ENCODE measurements around the gene DDX42. TPM values are rescaled to one million over a fixed set of nuclear protein-coding genes. Genes with fewer than 3 reads are reported as not detected.

DDX42 gene
- total and polyA plus RNA-seq, 2 of the 13 experiments (the other 11 are each of a cell fraction or from before 2014, with no cell fraction given) = 87.2 to 92.9 TPM

- TF ChIP-seq ZNF276 (CRISPR knock-in tag; IDR thresholded peaks at IDR 0.05; ENCODE audit: low read depth) = no peak
- TF ChIP-seq PRDM10 (CRISPR knock-in tag; IDR thresholded peaks at IDR 0.05; ENCODE audit: low read depth) = peak; percentile 61; the same call in 1 of the 2 replicates
- TF ChIP-seq FLYWCH1 (CRISPR knock-in tag; IDR thresholded peaks at IDR 0.05) = 0 out of 2 replicates have a peak, but pooled peaks have one; percentile 47
- 0 out of 2 replicates have a peak, but pooled peaks have one; percentile 40 for TF ChIP-seq CENPT (CRISPR knock-in tag; IDR thresholded peaks at IDR 0.05; ENCODE audit: low read depth)
- TF ChIP-seq FOXP1 (IDR thresholded peaks at IDR 0.05) = no peak; the same call in 1 of the 2 replicates
- TF ChIP-seq FOXP1 (CRISPR knock-in tag; IDR thresholded peaks at IDR 0.05) = peak; percentile 59
- peak; percentile 87; the same call in 1 of the 2 replicates for TF ChIP-seq ZNF841 (CRISPR knock-in tag; IDR thresholded peaks at IDR 0.05; ENCODE audit: borderline replicate concordance)
- no peak for TF ChIP-seq AGO2 (optimal IDR thresholded peaks at IDR 0.05; ENCODE audit: low read depth, low read length)
- peak; percentile 74; the same call in 1 of the 2 replicates for TF ChIP-seq CCDC6 (CRISPR knock-in tag; IDR thresholded peaks at IDR 0.05)
- TF ChIP-seq ZNF749 (CRISPR knock-in tag; IDR thresholded peaks at IDR 0.05; ENCODE audit: borderline replicate concordance) = peak; percentile 92
- TF ChIP-seq HBP1 (CRISPR knock-in tag; IDR thresholded peaks at IDR 0.05; ENCODE audit: low read depth) = peak; percentile 57
- peak; percentile 16; the same call in 1 of the 2 replicates for TF ChIP-seq ZNF136 (CRISPR knock-in tag; IDR thresholded peaks at IDR 0.05; ENCODE audit: low read depth)
- no peak; the same call in 1 of the 2 replicates for TF ChIP-seq MTF2 (CRISPR knock-in tag; IDR thresholded peaks at IDR 0.05; ENCODE audit: borderline replicate concordance)
- TF ChIP-seq ZNF274 (CRISPR knock-in tag; IDR thresholded peaks at IDR 0.05) = peak; percentile 60; the same call in 1 of the 2 replicates
- TF ChIP-seq STAT6 (CRISPR knock-in tag; IDR thresholded peaks at IDR 0.05; ENCODE audit: borderline replicate concordance) = peak; percentile 98; the same call in 1 of the 2 replicates
These were observed 68.8 kb downstream of the DDX42 start, which contains the start of gene SMARCD2 (continued) for GRCh38 chr17:63842540-63843386.
